H1 (cell line): Measurements from ENCODE around the gene CALML4. TPM values are rescaled to one million over a fixed set of nuclear protein-coding genes. Genes with fewer than 3 reads are reported as not detected.

Experiments used
- BCL11A ChIP-seq, 2 experiments: IDR thresholded peaks; one replicate each; pipeline ENCODE4 v1.6.1; 2011; ENCODE audit warnings: low read depth in 2 of 2, low read length in 2 of 2, mild to moderate bottlenecking in 2 of 2
- CREB1 ChIP-seq: IDR thresholded peaks from 2 replicates; pipeline ENCODE4 v1.6.1; 2012; ENCODE audit warnings: inconsistent platforms
- KDM5A ChIP-seq: fragments of 200-600 bp; IDR thresholded peaks from 2 replicates; pipeline ENCODE4 v1.7.1; 2012; ENCODE audit warnings: mild to moderate bottlenecking, low read length, inconsistent platforms, mixed read lengths
- POLR2A ChIP-seq, 2 experiments: IDR thresholded peaks; 1 replicate in 1 of 2; 2 replicates in 1 of 2; pipeline ENCODE4 v1.6.1; 2011; ENCODE audit warnings: low read depth in 2 of 2, low read length in 2 of 2, mild to moderate bottlenecking in 2 of 2; ENCODE audit errors: control extremely low read depth in 1 of 2
- POU5F1 ChIP-seq: IDR thresholded peaks from 2 replicates; pipeline ENCODE4 v1.6.1; 2011; ENCODE audit warnings: low read depth, mild to moderate bottlenecking, low read length, moderate library complexity
- RFX5 ChIP-seq: IDR thresholded peaks from 2 replicates; pipeline ENCODE4 v1.6.1; 2011; ENCODE audit warnings: low read depth, low read length, improper control_type of control experiment, borderline replicate concordance
- SIN3A ChIP-seq, 2 experiments: IDR thresholded peaks in 1 of 2; conservative IDR thresholded peaks in 1 of 2; 2 replicates each; pipeline ENCODE4 v1.6.1; 2011 to 2012; ENCODE audit warnings: low read length in 2 of 2, improper control_type of control experiment in 1 of 2, low read depth in 1 of 2, mild to moderate bottlenecking in 1 of 2
- polyA plus RNA-seq, 7 experiments: library from polyadenylated mRNA; depleted of rRNA in 3 of 7; stranded (reverse) in 5 of 7; unstranded in 2 of 7; fragments of >200 nt in 5 of 7; fragments of 200-250 nt in 2 of 7; gene quantifications; 1 replicate in 5 of 7; 2 replicates in 1 of 7; 4 replicates in 1 of 7; pipeline versions ENCODE4 v1.2.1 to v1.2.3, GENCODE V29; 2011 to 2013; ENCODE audit warnings: missing spikeins in 2 of 7, mixed read lengths in 2 of 7
- total RNA-seq: library from RNA; stranded (reverse); fragmentation: NEBNext Ultra II Directional; extraction: Animal tissue kit (Norgen Biotek cat#: 25700); gene quantifications from 2 replicates; pipeline ENCODE4 v1.2.1, GENCODE V29; 2021

The CALML4 gene
- total and polyA plus RNA-seq, 2 of the 8 experiments (the other 6 are each of a cell fraction or from before 2014, with no cell fraction given), result 3.8 to 12.5 TPM

DNA sequence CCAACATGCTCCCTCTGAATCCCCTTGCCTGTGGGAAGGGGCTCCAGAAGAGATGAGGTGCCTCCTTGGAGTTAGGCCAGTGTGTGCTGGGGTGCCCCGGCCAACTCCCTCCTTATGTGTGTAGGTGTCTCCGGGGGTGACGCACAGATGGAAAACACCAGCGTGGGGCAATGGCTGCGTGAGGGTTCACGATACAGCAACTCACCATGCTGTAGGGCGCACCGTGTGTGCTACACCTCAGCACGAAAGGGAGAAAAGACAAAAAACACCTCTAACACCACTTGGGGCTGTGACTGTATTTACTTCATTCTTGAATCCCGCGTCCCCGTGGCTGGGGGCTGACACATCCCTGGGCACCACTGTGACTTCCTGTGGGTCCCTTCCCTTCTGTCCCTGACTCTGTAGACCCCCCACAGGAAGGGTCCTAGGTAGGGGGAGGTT, 1.6 kb upstream of the CALML4 start (continued):
- no peak for TF ChIP-seq RFX5
- TF ChIP-seq BCL11A (IDR thresholded peaks at IDR 0.05; ENCODE audit: low read depth in 2 of 2, low read length in 2 of 2), result no peak
- no peak for TF ChIP-seq SIN3A (conservative IDR thresholded peaks at IDR 0.05 in 1 of 2, IDR thresholded peaks at IDR 0.05 in 1 of 2; ENCODE audit: low read depth in 1 of 2, low read length in 2 of 2)
- no peak for TF ChIP-seq CREB1
- TF ChIP-seq POU5F1, result no peak
- TF ChIP-seq KDM5A, result no peak
- no peak for TF ChIP-seq POLR2A (IDR thresholded peaks at IDR 0.05; ENCODE audit: control extremely low read depth in 1 of 2, low read depth in 2 of 2, low read length in 2 of 2)
